Measurements from ENCODE around the gene GAP43.

- TF ChIP-seq CTCF (IDR thresholded peaks at IDR 0.05; ENCODE audit: low read depth, low read length) (no peak), POLR2A (IDR thresholded peaks at IDR 0.05; ENCODE audit: extremely low read depth, insufficient read length) (no peak), MYC (IDR thresholded peaks at IDR 0.05; ENCODE audit: low read depth, low read length) (no peak), MAX (IDR thresholded peaks at IDR 0.05; ENCODE audit: low read depth, low read length) (no peak)
Measured at GRCh38 chr3:115624901-115625300, 1.6 kb downstream of the GAP43 start.
